GM23338 (cell line): Measurements from ENCODE around the gene POPDC2. TPM values are rescaled to one million over a fixed set of nuclear protein-coding genes. Genes with fewer than 3 reads are reported as not detected.
"Not testable (repeated sequence)": the region's sequence is repeated elsewhere in the genome, so short reads cannot be mapped to it uniquely, and the experiment has no call there.

Source experiments
- ATAC-seq: fragments of 200-7000 bp; cut with Tn5 transposase; 3 replicates; pipeline ENCODE4 v1.9.1; 2020
- DNase-seq: peaks from one replicate; pipeline ENCODE4 v3.0.0-alpha.2; 2015; ENCODE audit warnings: low spot score
- H2AFZ ChIP-seq: fragments of 200-600 bp; sonication (generic); 2 replicates; pipeline ENCODE4 v1.8.0; 2016; ENCODE audit warnings: antibody characterized with exemption, mild to moderate bottlenecking, moderate library complexity
- H3F3A ChIP-seq: fragments of 200-600 bp; sonication (generic); replicated peaks from 2 replicates; pipeline ENCODE4 v1.8.0; 2017; ENCODE audit warnings: antibody characterized with exemption, mixed run types, low read depth
- H3K27ac ChIP-seq: fragments of 200-600 bp; sonication (generic); 2 replicates; pipeline ENCODE4 v1.6.1; 2016; ENCODE audit warnings: low read depth
- H3K27me3 ChIP-seq: fragments of 200-600 bp; sonication (generic); 2 replicates; pipeline ENCODE4 v1.8.0; 2016; ENCODE audit warnings: mild to moderate bottlenecking, mixed run types, moderate library complexity; ENCODE audit not compliant: insufficient read depth
- H3K36me3 ChIP-seq: fragments of 200-600 bp; sonication (generic); 2 replicates; pipeline ENCODE4 v1.8.0; 2016; ENCODE audit warnings: mild to moderate bottlenecking; ENCODE audit not compliant: insufficient read depth
- H3K4me1 ChIP-seq: fragments of 200-600 bp; sonication (generic); 2 replicates; pipeline ENCODE4 v1.8.0; 2016; ENCODE audit warnings: mild to moderate bottlenecking, moderate library complexity; ENCODE audit not compliant: insufficient read depth
- H3K4me2 ChIP-seq: fragments of 200-600 bp; sonication (generic); 2 replicates; pipeline ENCODE4 v1.7.1; 2017; ENCODE audit warnings: mixed run types
- H3K4me3 ChIP-seq: fragments of 200-600 bp; sonication (generic); 2 replicates; pipeline ENCODE4 v1.6.1; 2016; ENCODE audit warnings: mixed run types
- H3K79me2 ChIP-seq: fragments of 200-600 bp; sonication (generic); replicated peaks from 2 replicates; pipeline ENCODE4 v1.8.0; 2017; ENCODE audit warnings: mild to moderate bottlenecking; ENCODE audit not compliant: insufficient read depth
- H3K9me2 ChIP-seq: fragments of 200-600 bp; sonication (generic); 2 replicates; pipeline ENCODE4 v1.8.0; 2017; ENCODE audit not compliant: insufficient read depth
- H4K20me1 ChIP-seq: fragments of 200-600 bp; sonication (generic); replicated peaks from 2 replicates; pipeline ENCODE4 v1.8.0; 2017; ENCODE audit warnings: mild to moderate bottlenecking; ENCODE audit not compliant: insufficient read depth
- H3K27ac Mint-ChIP-seq: 2 replicates; pipeline ENCODE4 v1.8.0; 2020; ENCODE audit warnings: inconsistent platforms, mild to moderate bottlenecking, moderate library complexity, mixed read lengths
- H3K27me3 Mint-ChIP-seq: 3 replicates; pipeline ENCODE4 v1.8.0; 2022; ENCODE audit warnings: low read depth, mild to moderate bottlenecking, moderate library complexity, mixed read lengths, inconsistent platforms; ENCODE audit not compliant: insufficient read depth, poor library complexity
- H3K36me3 Mint-ChIP-seq: 3 replicates; pipeline ENCODE4 v1.8.0; 2021; ENCODE audit warnings: low read depth, mild to moderate bottlenecking, inconsistent platforms, moderate library complexity, mixed read lengths
- H3K4me1 Mint-ChIP-seq: 3 replicates; pipeline ENCODE4 v1.8.0; 2020; ENCODE audit warnings: mild to moderate bottlenecking, inconsistent platforms, mixed read lengths
- H3K4me3 Mint-ChIP-seq: 3 replicates; pipeline ENCODE4 v1.8.0; 2021; ENCODE audit warnings: moderate library complexity, mild to moderate bottlenecking, inconsistent platforms, mixed read lengths
- H3K9me3 Mint-ChIP-seq: 3 replicates; pipeline ENCODE4 v1.8.0; 2020; ENCODE audit warnings: moderate library complexity, mild to moderate bottlenecking, inconsistent platforms, mixed read lengths
- CREB1 ChIP-seq: fragments of 250-450 bp; sonication (Bioruptor Pico); IDR thresholded peaks from 2 replicates; pipeline ENCODE4 v1.5.0; 2020; ENCODE audit warnings: low read depth, mild to moderate bottlenecking, moderate library complexity
- CTCF ChIP-seq, 2 experiments: fragments of 200-600 bp in 1 of 2; sonication (generic) in 1 of 2; conservative IDR thresholded peaks; 2 replicates each; pipeline versions ENCODE4 v1.5.1 to v1.6.1; 2016 to 2017; ENCODE audit warnings: antibody characterized with exemption in 2 of 2, low read depth in 2 of 2, mild to moderate bottlenecking in 2 of 2, moderate library complexity in 1 of 2
- ETS1 ChIP-seq: IDR thresholded peaks from 2 replicates; pipeline ENCODE4 v1.6.1; 2016; ENCODE audit warnings: antibody characterized with exemption
- EZH2 ChIP-seq: fragments of 200-600 bp; sonication (generic); IDR thresholded peaks from one replicate; pipeline ENCODE4 v1.8.0; 2017; ENCODE audit warnings: antibody characterized with exemption, mild to moderate bottlenecking, low read depth; ENCODE audit not compliant: unreplicated experiment
- EZH2phosphoT487 ChIP-seq: fragments of 200-600 bp; sonication (generic); IDR thresholded peaks from one replicate; pipeline ENCODE4 v1.8.1; 2018; ENCODE audit warnings: antibody characterized with exemption; ENCODE audit not compliant: unreplicated experiment
- JUNB ChIP-seq: IDR thresholded peaks from one replicate; pipeline ENCODE4 v1.6.1; 2016; ENCODE audit warnings: antibody characterized with exemption; ENCODE audit not compliant: unreplicated experiment
- NANOG ChIP-seq: IDR thresholded peaks from 2 replicates; pipeline ENCODE4 v1.6.1; 2016; ENCODE audit warnings: antibody characterized with exemption, borderline replicate concordance
- POLR2AphosphoS5 ChIP-seq: IDR thresholded peaks from 2 replicates; pipeline ENCODE4 v1.6.1; 2016; ENCODE audit warnings: antibody characterized with exemption, low read depth
- polyA plus RNA-seq: library from polyadenylated mRNA; unstranded; fragments of >200 nt; fragmentation: Nextera tagmentation; extraction: Ambion mirVana; gene quantifications from 2 replicates; pipeline ENCODE4 v1.2.1, GENCODE V29; 2016
- total RNA-seq: library from RNA; depleted of rRNA; stranded (reverse); fragments of >200 nt; shearing (Covaris generic); gene quantifications from 2 replicates; pipeline ENCODE4 v1.2.3, GENCODE V29; 2014

The POPDC2 gene
- total and polyA plus RNA-seq, 2 experiments from 2014 or later: 0.36 TPM; not detected in 1

GRCh38 chr3:119595639-119596334, 64.6 kb downstream of the POPDC2 start (continued):
- no peak for TF ChIP-seq EZH2
- no peak for TF ChIP-seq JUNB
- no peak for TF ChIP-seq CREB1 (CRISPR knock-in tag)
- no peak for TF ChIP-seq NANOG

- H2AFZ ChIP-seq, ATAC-seq, H3K36me3 Mint-ChIP-seq, H3K4me3 Mint-ChIP-seq, H3K9me2 ChIP-seq, H3K4me1 Mint-ChIP-seq, H3K4me1 ChIP-seq, H4K20me1 ChIP-seq, H3K4me3 ChIP-seq, DNase-seq, H3K4me2 ChIP-seq, H3F3A ChIP-seq, H3K27me3 Mint-ChIP-seq, H3K36me3 ChIP-seq, H3K27ac ChIP-seq, H3K27ac Mint-ChIP-seq, H3K9me3 Mint-ChIP-seq, H3K27me3 ChIP-seq, H3K79me2 ChIP-seq: not testable (repeated sequence)
Observed at GRCh38 chr3:119594929-119595328, 65.5 kb downstream of the POPDC2 start.

GRCh38 chr3:119594066-119594465, 66.3 kb downstream of the POPDC2 start:
- H2AFZ ChIP-seq: no peak overlapping the region
- no peak overlapping the region for H3K27ac ChIP-seq
- H3K27ac Mint-ChIP-seq: no peak overlapping the region
- no peaks in the 10 kb centered on the region for H3F3A ChIP-seq
- H3K36me3 ChIP-seq: no peaks in the 10 kb centered on the region
- no peaks in the 10 kb centered on the region for H3K79me2 ChIP-seq
- no peak overlapping the region for H3K4me3 ChIP-seq
- no peaks in the 10 kb centered on the region for H3K9me2 ChIP-seq
- H3K27me3 ChIP-seq: no peaks in the 10 kb centered on the region
- ATAC-seq (no peak), DNase-seq (no peak)
- peaks cover 2% of the 10 kb centered on the region; the same call in 2 of the 3 replicates for H3K9me3 Mint-ChIP-seq
- H3K36me3 Mint-ChIP-seq: 0 out of 3 replicates have a peak, but pooled peaks cover 2% of the 10 kb centered on the region
- peaks cover 13% of the 10 kb centered on the region for H3K4me1 Mint-ChIP-seq
- H3K4me3 Mint-ChIP-seq: no peak overlapping the region
- H3K4me1 ChIP-seq: peaks cover 10% of the 10 kb centered on the region
- no peak overlapping the region for H3K4me2 ChIP-seq
- TF ChIP-seq NANOG (no peak), EZH2 (no peak), EZH2phosphoT487 (no peak)
- H3K27me3 Mint-ChIP-seq: peaks cover 3% of the 10 kb centered on the region
- no peaks in the 10 kb centered on the region for H4K20me1 ChIP-seq

- Histone ChIP-seq H3K4me1 (peaks cover 11% of the 10 kb centered on the region), H3K27me3 (no peaks in the 10 kb centered on the region), H3K36me3 (no peaks in the 10 kb centered on the region), H3K27ac (no peak overlapping the region), H4K20me1 (no peaks in the 10 kb centered on the region), H3F3A (no peaks in the 10 kb centered on the region), H2AFZ (no peak overlapping the region), H3K9me2 (no peaks in the 10 kb centered on the region), H3K79me2 (no peaks in the 10 kb centered on the region), H3K4me2 (no peak overlapping the region), H3K4me3 (no peak overlapping the region)
- Mint-ChIP-seq H3K4me1 (peaks cover 16% of the 10 kb centered on the region), H3K4me3 (no peak overlapping the region), H3K27me3 (peaks cover 3% of the 10 kb centered on the region), H3K27ac (no peak overlapping the region), H3K9me3 (peaks cover 2% of the 10 kb centered on the region; the same call in 2 of the 3 replicates), H3K36me3 (0 out of 3 replicates have a peak, but pooled peaks cover 2% of the 10 kb centered on the region)
- ATAC-seq (no peak), DNase-seq (no peak)
- no peak for TF ChIP-seq POLR2AphosphoS5
- TF ChIP-seq JUNB: no peak
- no peak for TF ChIP-seq ETS1
- no peak for TF ChIP-seq EZH2phosphoT487
- no peak for TF ChIP-seq EZH2
- TF ChIP-seq CTCF (conservative IDR thresholded peaks at IDR 0.05; ENCODE audit: low read depth in 2 of 2): no peak
Observed at GRCh38 chr3:119592861-119593260, 67.5 kb downstream of the POPDC2 start.
